Metanephros (tissue), 1 donor: Measurements from ENCODE around the gene NR1H2. TPM values are rescaled to one million over a fixed set of nuclear protein-coding genes. Genes with fewer than 3 reads are reported as not detected.

ENCODE experiments used
- total RNA-seq: library from RNA; depleted of rRNA; stranded (reverse); fragments of >200 nt; gene quantifications from one replicate; pipeline ENCODE4 v1.2.3, GENCODE V29; 2014

Gene NR1H2
- total RNA-seq: 55.1 TPM

DNA sequence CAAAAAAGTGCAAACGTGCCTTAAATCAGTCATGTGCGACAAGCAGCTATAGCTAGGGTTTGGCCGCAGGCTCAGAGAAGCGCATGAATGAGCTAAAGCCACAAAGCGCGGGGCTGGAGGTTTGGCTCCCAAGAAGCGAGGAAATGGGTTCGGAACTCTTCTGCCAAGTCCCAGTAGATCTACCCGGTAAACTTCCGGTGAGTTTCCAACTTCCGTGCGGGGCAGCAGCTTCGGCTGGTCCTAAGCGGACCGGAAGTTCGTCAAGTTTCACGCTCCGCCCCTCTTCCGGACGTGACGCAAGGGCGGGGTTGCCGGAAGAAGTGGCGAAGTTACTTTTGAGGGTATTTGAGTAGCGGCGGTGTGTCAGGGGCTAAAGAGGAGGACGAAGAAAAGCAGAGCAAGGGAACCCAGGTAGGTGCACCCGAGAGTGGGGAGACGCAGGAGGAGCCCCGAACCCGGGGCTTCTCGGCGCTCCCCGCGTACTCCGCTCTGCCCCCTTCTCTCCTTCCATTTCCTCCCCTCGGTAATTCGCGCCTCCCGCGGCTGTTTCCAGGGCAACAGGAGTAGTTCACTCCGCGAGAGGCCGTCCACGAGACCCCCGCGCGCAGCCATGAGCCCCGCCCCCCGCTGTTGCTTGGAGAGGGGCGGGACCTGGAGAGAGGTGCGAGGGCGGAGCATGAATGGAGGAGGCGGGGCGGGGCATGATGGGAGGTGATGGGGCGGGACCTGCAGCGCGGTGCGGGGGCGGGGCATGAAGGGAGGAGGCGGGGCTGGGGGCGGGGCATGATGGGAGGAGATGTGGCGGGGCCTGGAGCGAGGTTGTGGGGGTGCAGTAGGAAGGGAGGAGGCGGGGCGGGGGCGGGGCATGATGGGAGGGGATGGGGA, at the start of gene NR1H2:
Gene NR1H2 (plus strand): TSS at position 292 of the 885 bp plus-strand sequence. CDS start 1,149 bp downstream, outside the sequence.

DNA sequence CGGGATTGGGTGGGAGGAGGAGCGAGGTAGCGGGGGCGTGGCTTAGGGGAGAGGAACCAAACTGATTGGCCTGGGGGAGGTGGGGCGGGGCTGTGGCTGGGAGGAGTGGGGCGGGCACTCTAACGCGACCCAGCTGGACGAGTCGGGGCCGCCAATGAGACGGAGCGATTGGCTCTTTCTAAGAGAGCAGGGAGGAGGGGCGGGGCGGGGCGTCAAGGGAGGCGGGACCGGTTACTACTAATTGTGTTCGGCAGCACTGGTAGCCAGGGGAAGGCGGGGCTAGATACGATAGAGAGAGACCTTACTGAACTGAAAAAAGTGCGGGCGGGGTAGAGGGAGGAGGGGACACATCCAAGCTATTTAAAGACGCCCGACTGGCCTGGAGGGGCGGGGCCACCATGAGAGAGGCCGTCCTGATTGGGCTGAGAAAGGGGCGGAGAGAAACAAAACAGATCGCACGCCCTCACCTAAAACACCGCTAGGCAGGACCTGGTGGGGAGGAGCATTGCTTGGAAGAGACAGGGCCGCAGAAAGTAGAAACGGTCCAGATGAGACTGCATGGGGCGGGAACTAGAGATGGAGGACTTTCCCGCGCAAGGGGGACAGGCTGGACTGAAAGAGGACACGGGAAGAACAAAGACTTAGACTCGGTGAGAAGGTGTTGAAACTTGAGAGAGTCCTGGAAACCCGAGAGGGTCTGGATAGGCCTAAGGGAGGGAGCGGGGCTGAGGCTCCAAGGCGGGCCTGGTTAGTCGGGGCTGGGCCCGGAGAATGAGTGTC, 46.9 kb upstream of the NR1H2 start, which contains the start of gene KCNC3:
Gene KCNC3 (minus strand): TSS at position 232 of the 780 bp plus-strand sequence. CDS start 295 bp downstream, outside the sequence.

GRCh38 chr19:50365434-50366306, 10.6 kb upstream of the NR1H2 start, which contains the start of gene NAPSA:
Gene NAPSA (minus strand): TSS chr19:50365639. CDS start chr19:50365621, 18 bp downstream.

GRCh38 chr19:50383852-50384684, 7.8 kb downstream of the NR1H2 start, which contains the start of gene POLD1:
Gene POLD1 (plus strand): TSS chr19:50384347. CDS start chr19:50398852, 14,505 bp downstream.

DNA sequence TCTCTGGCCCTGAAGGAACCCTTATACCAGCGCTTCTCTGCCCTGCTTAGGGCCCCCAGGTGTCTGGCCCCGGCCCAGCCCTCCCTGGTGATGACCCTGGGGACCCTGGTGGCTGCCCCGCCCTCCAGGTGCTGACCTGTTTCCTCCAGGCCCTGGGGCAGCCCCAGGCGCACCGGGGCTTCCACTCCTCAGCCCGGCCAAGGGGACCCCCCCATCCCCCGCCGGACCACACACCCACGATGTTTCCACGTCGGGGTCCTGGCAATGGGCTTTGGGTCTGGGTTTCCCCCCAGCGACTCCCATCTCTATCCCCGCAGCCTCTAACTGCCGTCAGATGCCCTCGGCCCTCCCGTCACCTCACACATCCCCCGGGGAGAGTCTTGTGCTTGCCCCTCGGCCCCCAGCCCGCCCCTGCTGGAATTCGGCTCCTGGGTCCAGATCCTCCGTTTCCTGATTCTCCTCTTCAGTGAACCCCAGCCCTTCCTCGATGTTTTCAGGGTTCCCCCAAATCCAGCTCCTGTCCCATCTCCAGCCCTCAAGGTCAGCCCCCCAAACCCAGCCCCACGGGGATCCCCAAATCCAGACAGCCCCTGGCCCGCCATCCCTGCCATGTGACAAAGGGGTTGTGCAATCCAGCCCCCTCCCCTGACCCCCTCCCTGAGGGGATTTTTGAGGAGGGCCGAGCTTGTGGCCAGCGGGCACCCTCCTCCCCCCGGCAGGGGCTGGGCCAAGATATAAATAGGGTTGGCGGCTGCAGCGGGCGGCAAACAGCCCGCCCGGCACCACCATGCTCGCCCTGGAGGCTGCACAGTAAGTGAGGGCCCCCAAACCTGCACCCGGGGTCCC, 42.1 kb downstream of the NR1H2 start, which contains the start of gene SPIB:
Gene SPIB (plus strand): TSS at position 763 of the 846 bp plus-strand sequence. CDS start 25 bp downstream, at position 788.

GRCh38 chr19:50432221-50433028, 56.2 kb downstream of the NR1H2 start, which contains the start of gene MYBPC2:
Gene MYBPC2 (plus strand): TSS chr19:50432892. CDS start chr19:50432954, 62 bp downstream.

Other genes starting within 250 kb of the NR1H2 start
- not detected for gene IZUMO2, start 213.2 kb upstream of the NR1H2 start, total RNA-seq
- gene MYH14, start 172.8 kb upstream of the NR1H2 start, total RNA-seq: 33.0 TPM
- gene KCNC3, start 47.1 kb upstream of the NR1H2 start, total RNA-seq: 7.8 TPM
- gene NAPSA, start 10.8 kb upstream of the NR1H2 start, total RNA-seq: 6.8 TPM
- gene POLD1, start 7.9 kb downstream of the NR1H2 start, total RNA-seq: 56.6 TPM
- gene SPIB, start 42.5 kb downstream of the NR1H2 start, total RNA-seq: 1.5 TPM
- 41.0 TPM for gene MYBPC2, start 56.4 kb downstream of the NR1H2 start, total RNA-seq
- gene EMC10, start 100.0 kb downstream of the NR1H2 start, total RNA-seq: 107 TPM
- gene GARIN5A, start 100.4 kb downstream of the NR1H2 start, total RNA-seq: 4.4 TPM
- 18.8 TPM for gene JOSD2, start 134.7 kb downstream of the NR1H2 start, total RNA-seq
- gene ASPDH, start 137.5 kb downstream of the NR1H2 start, total RNA-seq: 5.7 TPM
- 35.3 TPM for gene LRRC4B, start 192.0 kb downstream of the NR1H2 start, total RNA-seq